ENCODE data around the gene LPCAT1.

LPCAT1 gene

GRCh38 chr5:1412163-1412562, 111.6 kb downstream of the LPCAT1 start:
- ATAC-seq = no peak
- TF ChIP-seq ZFP3 (CRISPR knock-in tag; IDR thresholded peaks at IDR 0.05) (no peak), CREB5 (CRISPR knock-in tag; IDR thresholded peaks at IDR 0.05; ENCODE audit: low read depth) (no peak), ZNF70 (CRISPR knock-in tag; IDR thresholded peaks at IDR 0.05) (no peak), POU6F1 (CRISPR knock-in tag; IDR thresholded peaks at IDR 0.05; ENCODE audit: borderline replicate concordance, low read depth) (no peak), ARNTL (CRISPR knock-in tag; IDR thresholded peaks at IDR 0.05; ENCODE audit: borderline replicate concordance, low read depth) (no peak), CSRNP3 (CRISPR knock-in tag; IDR thresholded peaks at IDR 0.05) (no peak), OSR1 (CRISPR knock-in tag; IDR thresholded peaks at IDR 0.05) (no peak), ZNF8 (CRISPR knock-in tag; IDR thresholded peaks at IDR 0.05) (no peak)
